COLO668 (cell line): ENCODE data around the gene FARS2.
"Not testable (repeated sequence)": the region's sequence is repeated elsewhere in the genome, so short reads cannot be mapped to it uniquely, and the experiment has no call there.

ENCODE experiments used
- DNase-seq: peaks from one replicate; lab custom pipeline; 2025; ENCODE audit not compliant: unreplicated experiment; lab: John Stamatoyannopoulos, UW

FARS2 gene

DNA sequence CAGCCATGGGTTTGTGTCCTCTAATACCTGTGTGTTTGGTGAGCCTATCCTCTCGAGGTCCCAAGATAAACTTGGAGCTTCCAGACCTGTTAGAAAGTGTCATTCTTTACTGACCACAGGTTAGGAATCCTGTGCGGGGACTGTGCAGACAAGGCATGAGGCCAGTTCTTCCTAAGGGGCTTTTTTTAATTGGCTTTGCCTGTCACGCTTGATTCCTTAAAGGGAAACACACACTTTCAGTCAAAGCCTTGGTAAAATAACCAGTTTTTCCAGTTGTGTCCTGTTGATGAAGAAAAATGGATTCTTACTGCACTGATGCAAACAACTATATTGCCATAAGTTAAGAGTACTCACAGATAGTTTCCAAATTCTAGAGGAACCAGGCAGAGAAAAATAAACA lies 303.4 kb downstream of the FARS2 start:
- DNase-seq = not testable (repeated sequence)

DNA sequence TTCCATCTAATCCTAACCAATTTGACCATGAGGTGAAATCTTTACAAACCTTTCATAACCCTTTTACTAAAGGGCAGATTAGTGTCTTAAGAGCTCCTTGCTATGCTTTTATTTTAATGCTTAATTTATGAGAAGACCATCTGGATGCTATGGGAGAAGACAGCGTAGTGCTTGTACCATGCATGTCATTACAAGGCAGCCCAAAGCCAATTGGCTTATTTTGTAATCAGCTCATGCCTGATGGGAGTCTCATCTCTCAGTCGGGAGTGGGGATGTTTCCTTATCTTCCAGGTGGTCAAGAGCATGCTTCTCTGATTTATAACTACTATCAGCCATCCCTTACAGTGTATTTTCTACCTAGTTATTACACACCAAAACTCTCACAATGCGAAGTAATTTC lies 304.7 kb downstream of the FARS2 start:
- DNase-seq = no peak

DNA sequence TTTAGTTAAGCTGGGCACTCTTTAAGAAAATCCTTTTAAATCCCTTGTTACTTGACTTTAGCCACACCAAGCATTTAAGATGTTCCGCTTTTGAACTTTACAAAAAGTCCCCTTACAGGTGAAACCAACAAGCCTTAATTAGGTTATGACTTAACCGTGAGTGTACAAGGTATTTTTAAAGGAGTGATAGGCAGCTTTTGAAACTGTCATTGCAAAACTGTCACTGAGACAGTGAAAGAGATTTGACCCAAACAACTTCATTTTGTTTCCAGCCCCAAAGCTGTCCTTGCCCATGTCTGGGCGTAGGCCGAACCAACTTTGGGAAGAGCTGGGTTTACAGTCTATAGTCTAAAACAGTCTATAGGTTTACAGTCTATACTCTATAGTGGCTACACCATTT lies 305.4 kb downstream of the FARS2 start:
- DNase-seq = no peak

DNA sequence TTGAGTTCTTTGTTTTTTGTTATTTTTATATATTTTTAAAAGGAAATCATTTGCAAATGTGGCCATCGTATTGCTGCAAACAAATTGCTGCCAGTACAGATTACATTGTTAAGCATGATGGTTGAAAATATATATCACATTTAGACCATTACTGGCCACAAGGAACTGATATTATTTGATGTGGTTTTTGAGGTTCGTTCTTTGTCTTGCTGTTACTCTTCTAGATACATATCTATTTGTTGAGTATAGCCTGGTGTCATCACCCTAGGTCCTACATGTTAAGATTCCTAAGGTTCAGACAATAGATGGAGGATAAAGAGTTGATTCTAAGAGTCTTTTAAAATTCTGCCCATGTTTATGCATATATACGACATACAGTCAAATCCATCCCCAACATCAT lies 306.0 kb downstream of the FARS2 start:
- no peak for DNase-seq

DNA sequence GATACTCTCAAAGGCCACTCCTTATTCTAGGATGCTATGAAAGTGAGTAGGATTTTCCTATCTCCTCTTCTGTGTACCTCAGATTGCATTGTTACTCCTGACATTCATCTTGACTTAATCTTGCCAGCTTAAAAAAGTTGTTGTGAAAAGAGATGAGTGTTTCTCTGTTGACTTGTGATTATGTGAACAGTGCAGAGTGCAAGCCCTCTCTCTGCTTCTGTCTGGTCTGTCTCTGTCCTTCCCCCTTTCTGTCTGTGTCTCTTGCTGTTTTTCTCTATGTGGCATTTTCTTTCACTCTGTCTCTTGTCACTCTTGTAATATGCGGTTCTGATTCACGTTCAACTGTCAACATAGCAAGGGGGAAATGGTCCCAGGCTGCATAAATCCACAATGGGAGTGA lies 306.6 kb downstream of the FARS2 start:
- DNase-seq = no peak

DNA sequence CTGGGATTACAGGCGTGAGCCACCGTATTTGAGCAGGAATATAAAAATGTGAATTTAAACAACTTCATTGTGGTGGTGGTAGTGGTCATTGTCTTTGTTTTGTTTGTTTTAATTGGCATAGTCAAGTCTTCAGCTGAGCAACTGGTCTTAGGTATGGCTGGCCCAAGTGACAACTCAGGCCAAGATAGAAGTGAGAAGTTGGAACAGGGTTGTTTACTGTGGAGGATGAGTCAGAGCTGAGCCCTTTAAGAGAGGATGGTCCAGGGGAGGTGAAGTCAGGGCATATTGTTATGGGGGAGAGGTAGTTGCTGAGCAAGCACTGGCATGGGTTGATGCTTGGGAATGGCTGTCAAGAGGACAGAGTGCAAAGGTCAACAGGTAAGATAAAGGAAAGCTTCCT lies 308.2 kb downstream of the FARS2 start:
- no peak for DNase-seq

DNA sequence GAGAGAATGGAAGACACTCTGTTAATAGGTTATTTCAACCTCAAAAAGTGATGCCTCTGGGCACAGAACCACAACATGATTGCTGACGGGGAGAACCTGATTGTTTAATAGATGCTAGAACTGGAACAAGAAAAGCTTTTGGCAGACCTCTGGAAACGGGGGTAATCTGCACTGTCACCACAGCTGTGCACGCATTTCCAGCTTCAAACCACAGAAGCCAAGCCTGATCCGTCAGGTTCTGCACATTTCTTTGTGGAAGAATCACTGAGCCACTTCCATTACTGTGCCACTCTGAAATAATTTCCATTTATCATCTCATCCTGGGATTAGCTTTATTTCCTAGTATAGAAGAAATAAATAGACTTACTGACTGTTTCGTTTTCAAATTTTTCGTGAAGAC lies 309.3 kb downstream of the FARS2 start:
- no peak for DNase-seq

DNA sequence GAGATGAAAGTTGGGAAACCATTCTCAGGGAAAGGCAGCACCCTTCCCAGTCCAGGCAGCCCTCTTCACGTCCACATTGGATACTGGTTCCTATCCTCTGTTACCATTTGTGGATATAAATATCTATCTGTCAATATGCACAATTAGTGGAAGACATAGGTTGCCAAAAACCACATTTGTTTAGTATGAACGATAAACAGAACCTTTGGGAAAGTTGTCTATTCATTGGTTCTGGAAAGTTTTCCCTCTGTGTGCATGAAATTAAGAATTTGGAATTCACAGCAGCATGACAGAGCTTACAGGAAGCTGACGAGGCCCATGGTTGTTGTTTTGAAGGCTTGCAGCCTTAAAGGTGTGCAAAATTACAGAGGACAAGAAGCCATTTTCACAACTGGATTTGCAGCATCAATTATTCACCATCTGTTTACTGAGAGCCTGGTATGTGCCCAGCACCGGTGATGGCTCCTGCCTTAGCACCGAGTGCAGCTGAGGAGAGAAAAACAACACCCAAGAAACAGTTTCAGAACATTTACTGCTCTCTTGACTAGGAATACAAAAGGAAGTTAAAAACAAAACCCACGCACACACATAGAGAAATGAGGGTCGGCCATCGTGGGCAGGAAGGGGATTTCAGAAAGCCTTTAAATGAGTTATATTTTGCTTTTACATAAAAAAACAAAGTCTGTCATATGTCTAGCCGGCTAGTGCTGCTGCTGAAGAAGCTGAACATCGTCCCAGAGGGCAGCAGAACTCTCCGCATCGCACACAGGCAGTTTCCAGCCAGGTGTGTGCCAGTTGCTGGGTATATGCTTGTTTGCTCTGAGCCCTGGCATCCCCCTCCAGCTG lies 319.6 kb downstream of the FARS2 start:
- DNase-seq = peak; percentile 12

DNA sequence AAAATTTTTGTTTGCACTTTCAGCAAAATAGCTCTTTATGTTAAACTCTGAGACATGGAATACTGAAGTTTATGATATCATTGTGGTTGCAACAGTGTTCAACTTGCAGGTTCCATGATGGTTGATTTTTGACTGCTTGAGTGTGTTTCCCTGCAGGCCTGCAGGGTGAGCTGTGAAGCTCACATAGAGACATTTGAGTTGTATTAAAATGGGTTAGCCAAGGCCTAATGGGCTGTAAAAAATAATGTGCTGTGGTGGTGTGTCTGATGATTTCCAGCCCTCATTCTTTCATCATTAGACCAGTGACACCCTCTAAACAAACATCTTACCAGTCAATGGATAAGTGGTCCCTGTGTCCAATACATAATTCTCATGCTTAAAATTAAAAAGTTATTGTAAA lies 321.4 kb downstream of the FARS2 start:
- DNase-seq = no peak

DNA sequence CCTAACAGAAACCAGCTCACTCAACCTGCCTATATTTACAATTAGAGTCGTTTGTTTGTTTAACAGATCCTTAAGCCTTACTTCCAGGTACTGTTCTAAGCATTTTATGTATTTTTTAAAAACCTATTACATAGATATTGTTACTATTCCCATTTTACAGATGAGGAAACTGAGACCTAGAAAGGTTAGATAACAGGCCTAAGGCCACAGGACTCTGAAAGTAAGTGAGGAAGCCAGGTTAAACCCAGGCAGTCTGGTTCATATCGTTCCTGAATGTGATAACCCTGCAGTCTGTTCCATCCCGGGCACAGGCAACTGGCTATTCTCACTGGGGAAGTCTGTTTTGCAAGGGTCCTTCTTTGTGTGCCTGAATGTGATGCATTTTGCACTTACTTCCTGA lies 322.2 kb downstream of the FARS2 start:
- DNase-seq = no peak

DNA sequence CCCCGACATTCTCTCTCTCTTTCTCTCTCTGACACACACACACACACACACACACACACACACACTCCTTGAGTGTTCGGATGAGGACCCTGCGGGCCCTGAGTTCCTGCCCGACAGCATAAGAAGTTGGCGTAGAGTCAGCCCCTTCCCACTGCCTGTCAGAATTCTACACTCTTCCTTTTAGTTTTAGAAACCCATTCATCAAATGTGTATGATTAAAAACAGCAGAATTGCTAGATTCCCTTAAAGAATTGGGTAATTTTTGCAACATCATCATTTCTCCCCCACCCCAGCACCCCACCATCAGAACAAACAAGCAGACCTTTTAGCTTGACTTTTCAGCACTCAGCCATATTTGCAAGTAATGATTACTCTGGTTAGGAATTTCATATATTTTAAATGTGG lies 322.8 kb downstream of the FARS2 start:
- DNase-seq = no peak

DNA sequence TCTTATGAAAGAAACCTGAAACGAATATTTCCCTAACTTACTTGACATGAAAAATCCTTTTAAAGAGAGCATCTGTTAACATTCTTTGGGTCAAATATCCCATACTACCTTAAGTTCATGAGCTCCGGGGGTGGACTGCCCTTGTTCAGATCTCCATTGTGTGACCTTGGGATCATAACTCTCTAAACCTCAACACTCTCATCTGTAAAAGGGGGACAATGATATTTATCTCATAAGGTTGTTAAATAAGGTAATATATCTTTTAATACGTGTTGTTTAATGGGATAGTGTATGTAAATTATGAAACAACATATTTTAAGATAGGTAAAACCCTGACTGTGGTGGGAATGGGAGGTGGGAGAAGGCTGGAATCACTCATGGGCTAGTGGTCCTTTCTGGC lies 326.3 kb downstream of the FARS2 start:
- no peak for DNase-seq

DNA sequence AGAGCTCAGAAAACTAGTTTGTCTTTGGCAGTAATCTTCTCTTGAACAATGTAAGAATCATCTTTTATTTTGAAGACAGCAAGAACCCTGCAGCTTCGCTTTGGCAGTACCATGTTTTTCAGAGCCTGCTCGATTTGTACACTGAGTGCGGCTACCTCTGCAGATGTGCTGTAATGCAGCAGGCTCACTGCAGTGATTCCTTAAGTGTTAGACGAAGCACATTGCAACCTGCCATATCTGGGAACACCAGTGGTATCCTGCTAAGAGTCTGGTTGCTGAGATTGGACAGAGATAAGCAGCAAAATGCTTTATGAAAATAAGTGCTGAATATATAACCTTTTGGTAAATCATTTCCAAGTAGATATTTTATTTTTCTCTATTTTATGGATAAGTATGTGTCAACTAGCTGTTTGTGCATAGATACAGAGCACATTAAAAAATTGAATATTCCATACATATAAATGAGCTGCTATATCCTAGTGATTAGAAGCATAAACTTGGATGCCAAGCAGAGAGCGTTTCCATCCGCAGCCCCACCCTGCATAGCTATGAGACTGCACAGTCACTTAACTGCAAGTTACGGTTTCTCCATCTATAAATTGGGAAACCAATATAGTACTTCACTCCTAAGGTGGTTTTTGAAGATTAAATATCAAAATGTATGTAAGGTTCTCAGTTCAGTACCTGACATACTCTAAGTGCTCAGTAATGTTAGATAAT lies 328.3 kb downstream of the FARS2 start:
- no peak for DNase-seq

DNA sequence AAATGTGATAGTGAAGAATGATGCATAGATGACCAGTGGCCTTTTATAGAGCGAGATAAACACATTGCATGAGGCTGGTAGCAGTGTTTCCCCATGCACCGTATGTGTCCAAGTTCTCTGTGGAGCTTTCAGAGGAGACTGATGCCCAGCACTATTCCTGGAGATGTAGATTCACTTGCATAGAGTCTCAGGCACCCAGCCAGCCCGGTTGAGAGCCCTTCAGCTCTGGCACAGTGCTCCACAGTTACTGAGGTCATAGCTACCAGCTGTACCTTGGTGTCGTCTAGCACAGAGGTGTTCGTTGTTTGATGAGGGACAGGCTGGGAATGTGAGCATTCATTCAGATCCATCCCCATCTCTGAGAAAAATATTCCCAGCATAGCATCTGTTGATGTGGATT lies 328.9 kb downstream of the FARS2 start:
- DNase-seq = no peak

DNA sequence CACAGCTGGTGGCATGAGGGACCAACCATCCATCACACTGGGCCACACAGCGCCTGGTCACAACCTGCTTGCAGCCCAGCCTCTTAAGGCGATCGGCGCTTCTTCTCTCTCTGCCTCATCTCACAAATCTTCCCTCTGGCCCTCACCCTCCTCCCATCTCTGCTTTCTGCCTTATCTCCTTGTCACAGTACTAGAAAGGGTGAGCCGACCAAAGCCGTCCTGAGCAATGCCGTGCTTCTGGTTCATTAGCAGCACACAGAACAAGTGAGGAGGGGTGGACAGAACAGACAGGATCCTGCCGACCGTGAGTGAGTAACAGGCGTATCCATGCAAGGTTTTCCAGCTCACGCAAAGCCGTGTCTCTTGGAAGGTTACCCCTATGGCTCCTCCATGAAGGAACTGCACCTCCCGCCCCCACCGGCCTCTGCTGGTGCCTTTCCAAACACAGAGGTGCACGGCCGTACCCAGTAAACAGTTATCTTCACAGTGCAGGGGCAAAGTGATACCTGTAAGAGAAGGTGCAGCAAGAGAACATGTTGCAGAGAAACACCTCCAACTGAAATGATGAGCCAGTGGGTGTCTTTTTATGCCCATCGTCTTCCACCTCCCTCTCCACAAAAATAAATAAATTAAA lies 331.7 kb downstream of the FARS2 start:
- no peak for DNase-seq

DNA sequence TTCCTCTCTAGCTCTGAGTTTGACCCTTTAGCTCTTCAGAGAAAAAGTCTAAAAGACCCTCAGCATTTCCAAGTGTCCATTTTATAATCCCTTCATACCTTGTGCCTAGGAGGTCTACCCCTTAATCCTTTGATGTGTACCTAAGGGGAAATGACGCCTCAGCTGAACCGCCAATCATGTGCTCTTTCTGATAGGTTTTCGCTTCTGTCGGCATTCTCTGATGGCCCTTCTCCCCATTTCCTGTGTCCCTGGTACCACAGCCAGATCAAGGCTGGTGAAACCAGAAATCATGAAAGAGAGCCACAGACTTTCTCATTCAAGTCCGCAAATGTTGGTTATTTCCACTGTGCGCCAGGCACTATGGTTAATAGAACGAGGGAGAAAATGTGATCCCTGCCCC lies 333.9 kb downstream of the FARS2 start:
- no peak for DNase-seq

DNA sequence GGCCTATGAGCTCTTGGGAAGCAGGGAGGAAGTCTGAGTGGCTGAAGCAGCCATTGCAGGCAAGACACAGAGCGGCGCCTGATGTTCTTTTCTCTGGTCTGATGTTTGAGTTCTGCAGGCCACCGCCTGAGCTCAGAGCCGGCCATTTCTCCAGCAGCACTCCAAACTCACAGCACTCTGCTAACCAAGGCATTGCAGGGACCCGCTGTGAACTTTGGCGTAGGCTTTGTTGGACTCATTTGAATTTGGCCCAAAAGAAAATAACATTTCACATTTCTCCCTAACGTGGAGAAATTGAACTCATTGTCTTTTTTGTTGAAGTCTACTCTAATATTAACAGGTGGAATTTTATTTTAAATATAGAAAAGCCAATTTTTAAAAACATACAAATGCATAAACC lies 336.1 kb downstream of the FARS2 start:
- no peak for DNase-seq

DNA sequence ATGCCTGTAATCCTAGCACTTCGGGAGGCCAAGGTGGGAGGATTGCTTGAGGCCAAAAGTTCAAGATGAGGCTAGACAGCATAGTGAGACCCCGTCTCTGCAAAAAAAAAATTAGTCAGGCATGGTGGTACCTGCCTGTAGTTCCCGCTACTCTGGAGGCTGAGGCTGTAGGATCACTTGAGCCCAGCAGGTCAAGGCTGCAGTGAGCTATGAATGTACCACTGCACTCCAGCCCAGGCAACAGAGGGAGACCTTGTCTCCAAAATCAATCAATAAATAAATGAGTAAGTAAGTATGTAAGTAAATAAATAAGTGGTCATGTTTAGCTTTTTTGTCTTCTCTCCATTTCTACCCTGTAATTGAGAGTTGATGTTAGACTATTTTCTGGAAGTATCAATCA lies 336.8 kb downstream of the FARS2 start:
- no peak for DNase-seq

DNA sequence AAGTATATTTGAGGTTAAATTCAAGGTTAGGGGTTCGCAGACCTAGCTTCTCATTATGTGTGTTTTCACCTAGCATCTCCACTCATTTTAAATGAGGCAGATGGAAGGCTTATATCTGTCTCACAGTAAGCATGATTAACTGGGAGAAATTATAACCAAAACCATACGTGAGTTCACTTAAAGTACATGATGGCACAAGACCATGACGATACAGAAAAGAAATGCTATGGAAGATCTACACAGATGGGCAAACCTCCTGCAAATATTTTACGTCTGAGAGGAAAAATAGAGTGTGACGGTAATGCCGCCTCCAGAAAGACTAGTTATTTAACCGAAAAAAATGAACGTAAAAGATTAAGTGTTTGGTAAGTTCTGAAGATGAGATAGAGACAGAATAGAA lies 337.8 kb downstream of the FARS2 start:
- DNase-seq = no peak

DNA sequence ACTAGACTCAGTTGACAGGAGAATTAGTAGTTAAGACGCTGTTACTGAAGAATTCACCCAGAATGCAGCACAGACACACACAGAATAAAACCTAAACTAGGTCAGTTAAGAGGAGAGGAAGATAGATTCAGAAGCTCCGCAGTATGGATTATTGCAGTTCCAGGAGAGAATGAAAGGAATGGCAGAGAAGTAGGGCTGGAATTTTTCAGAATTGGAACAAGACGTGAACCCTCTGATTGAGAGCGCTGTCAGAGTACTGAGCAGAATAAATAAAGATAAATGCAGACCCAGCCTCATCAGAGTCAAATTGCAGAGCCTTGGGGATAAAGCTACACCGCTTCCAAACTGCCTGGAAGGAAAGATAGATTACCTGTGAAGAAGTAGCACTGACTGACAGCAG lies 344.6 kb downstream of the FARS2 start:
- no peak for DNase-seq

DNA sequence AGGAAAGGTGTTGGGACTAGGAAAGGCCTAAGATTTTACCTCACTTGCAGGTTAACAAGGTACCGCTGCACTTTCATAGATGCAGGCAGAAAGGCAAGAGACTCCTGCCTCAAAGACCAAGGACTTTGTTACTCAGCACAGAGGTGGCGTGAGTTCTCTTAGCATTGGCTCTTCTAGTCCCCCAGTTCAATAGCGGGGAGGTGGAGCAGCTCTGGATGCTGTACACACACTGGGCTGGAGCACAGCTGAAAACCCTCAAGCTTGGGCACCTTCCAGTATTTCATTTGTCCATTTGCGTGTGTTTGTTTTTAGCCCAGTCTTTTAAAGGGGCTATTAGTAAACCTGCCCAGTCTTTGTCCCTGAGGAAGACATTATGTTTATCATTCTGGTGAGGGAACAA lies 345.2 kb downstream of the FARS2 start:
- DNase-seq = no peak

DNA sequence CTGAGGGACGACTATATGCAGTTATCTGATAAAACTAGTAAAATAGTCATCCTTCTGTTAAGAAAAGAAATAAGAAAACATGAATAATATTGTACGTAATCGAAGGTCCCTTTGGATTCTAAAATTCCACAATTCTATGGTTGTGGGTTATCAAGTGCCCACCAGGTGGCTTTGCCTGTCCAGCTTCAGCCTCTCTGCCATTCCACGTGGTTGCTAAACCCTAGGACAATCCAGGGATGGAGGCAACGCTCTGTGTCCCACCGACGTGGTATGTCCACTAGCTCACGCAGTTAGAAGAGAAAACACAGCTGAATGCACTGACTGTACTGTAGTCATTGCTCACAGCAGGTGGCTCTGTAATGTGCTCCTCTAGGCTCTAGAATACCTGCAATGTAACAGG lies 349.3 kb downstream of the FARS2 start:
- no peak for DNase-seq
